C4-2B (cell line): Measurements from ENCODE around the gene NARF.

Experiments used
- CTCF ChIP-seq: fragments of 450-650 bp; conservative IDR thresholded peaks from 2 replicates; pipeline ENCODE4 v1.5.1; 2017; ENCODE audit warnings: mild to moderate bottlenecking
- ZFX ChIP-seq: fragments of 450-650 bp; IDR thresholded peaks from 2 replicates; pipeline ENCODE4 v1.6.1; 2017

GRCh38 chr17:82489117-82489516 lies 30.6 kb downstream of the NARF start:
- no peak for TF ChIP-seq CTCF
- no peak for TF ChIP-seq ZFX
